SU-DHL-6 (cell line): ENCODE measurements around the gene TOR3A.

ENCODE experiments used
- H2AFZ ChIP-seq: fragments of 200-600 bp; sonication (generic); 2 replicates; pipeline ENCODE4 v1.6.1; 2014; ENCODE audit warnings: low read depth, mild to moderate bottlenecking, moderate library complexity, mixed read lengths, antibody characterized with exemption, low read length; ENCODE audit not compliant: severe bottlenecking
- H3F3A ChIP-seq: fragments of 200-600 bp; shearing (Covaris generic); 2 replicates; pipeline ENCODE4 v1.6.0; 2016; ENCODE audit warnings: antibody characterized with exemption, mild to moderate bottlenecking; ENCODE audit not compliant: insufficient read depth
- H3K27ac ChIP-seq: fragments of 200-600 bp; sonication (generic); 2 replicates; pipeline ENCODE4 v1.5.1; 2016; ENCODE audit warnings: low read depth, mild to moderate bottlenecking, low read length, moderate library complexity, mixed read lengths
- H3K27me3 ChIP-seq: fragments of 200-600 bp; sonication (generic), shearing (Covaris generic); 2 replicates; pipeline ENCODE4 v1.6.0; 2014; ENCODE audit warnings: mild to moderate bottlenecking, low read length
- H3K36me3 ChIP-seq: fragments of 200-600 bp; sonication (generic); 2 replicates; pipeline ENCODE4 v1.6.1; 2014; ENCODE audit warnings: mild to moderate bottlenecking, low read length, mixed read lengths
- H3K4me2 ChIP-seq: fragments of 300-600, 200-600 bp; shearing (Covaris generic), sonication (generic); 2 replicates; pipeline ENCODE4 v1.6.0; 2014; ENCODE audit warnings: low read length, low read depth, mild to moderate bottlenecking; ENCODE audit not compliant: poor library complexity, severe bottlenecking
- H3K4me3 ChIP-seq: fragments of 200-600 bp; sonication (generic); 2 replicates; pipeline ENCODE4 v1.5.1; 2014; ENCODE audit warnings: antibody characterized with exemption, low read length, mild to moderate bottlenecking, mixed read lengths; ENCODE audit not compliant: insufficient read depth, poor library complexity, severe bottlenecking
- H3K79me2 ChIP-seq: fragments of 200-600 bp; sonication (generic); 2 replicates; pipeline ENCODE4 v1.6.1; 2014; ENCODE audit warnings: mild to moderate bottlenecking, low read length, moderate library complexity; ENCODE audit not compliant: insufficient read depth
- H3K9ac ChIP-seq: fragments of 200-600 bp; sonication (generic); 2 replicates; pipeline ENCODE4 v1.7.0; 2014; ENCODE audit warnings: mild to moderate bottlenecking, low read length
- H3K9me2 ChIP-seq: fragments of 200-600 bp; sonication (generic); replicated peaks from 2 replicates; pipeline ENCODE4 v1.6.1; 2014; ENCODE audit warnings: low read length; ENCODE audit not compliant: insufficient read depth
- H3K9me3 ChIP-seq: fragments of 200-600 bp; sonication (generic); 2 replicates; pipeline ENCODE4 v1.6.1; 2014; ENCODE audit warnings: low read length, mixed read lengths; ENCODE audit not compliant: insufficient read depth
- H4K20me1 ChIP-seq: fragments of 200-600 bp; sonication (generic); 2 replicates; pipeline ENCODE4 v1.6.1; 2014; ENCODE audit warnings: low read depth, mild to moderate bottlenecking, antibody characterized with exemption, low read length, moderate library complexity, mixed read lengths
- EZH2phosphoT487 ChIP-seq: fragments of 200-600 bp; sonication (generic), shearing (Covaris generic); conservative IDR thresholded peaks from 2 replicates; pipeline ENCODE4 v1.6.1; 2018; ENCODE audit warnings: mild to moderate bottlenecking, antibody characterized with exemption, low read length, moderate library complexity, mixed read lengths
- TF ChIP-seq, protein P1 (sequence below): fragments of 200-600 bp; sonication (generic); IDR thresholded peaks from one replicate; pipeline ENCODE4 v1.5.1; 2017; ENCODE audit warnings: antibody characterized with exemption, mild to moderate bottlenecking, low read length, moderate library complexity; ENCODE audit not compliant: insufficient read depth, poor library complexity, severe bottlenecking

TOR3A gene

DNA sequence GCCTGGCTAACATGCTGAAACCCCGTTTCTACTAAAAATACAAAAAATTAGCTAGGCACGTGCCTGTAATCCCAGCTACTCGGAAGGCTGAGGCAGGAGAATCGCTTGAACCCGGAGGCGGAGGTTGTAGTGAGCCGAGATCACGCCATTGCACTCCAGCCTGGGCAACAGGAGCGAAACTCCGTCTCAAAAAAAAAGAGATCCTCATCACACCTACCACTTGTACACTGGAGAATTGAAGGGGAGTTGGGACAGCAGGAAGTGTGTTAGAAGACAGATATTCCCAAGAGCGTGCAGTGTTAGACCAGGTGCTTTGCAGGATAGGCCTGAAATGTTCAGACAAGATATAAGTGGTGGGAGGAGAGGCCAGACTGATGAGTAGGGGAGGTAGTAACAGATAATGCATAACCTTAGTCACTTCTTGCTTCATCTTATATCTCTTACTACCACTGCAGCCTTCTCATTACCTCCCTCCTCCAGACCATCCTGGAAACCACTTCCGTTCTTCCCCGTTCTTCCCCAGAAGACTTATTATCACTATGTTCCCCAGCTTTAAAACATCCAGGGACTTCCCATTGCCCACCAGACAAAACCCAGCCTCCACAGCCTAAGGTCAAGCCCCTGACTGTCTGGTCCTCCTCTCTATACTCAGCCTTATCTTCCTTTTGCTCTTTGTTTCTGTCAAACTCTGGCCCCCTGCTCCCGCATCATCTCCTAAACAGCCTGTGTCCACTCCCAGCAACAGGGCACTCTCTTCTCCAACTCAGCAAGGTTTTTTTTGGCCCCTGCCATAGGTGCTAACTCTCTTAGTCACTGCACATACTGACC, 34.8 kb upstream of the TOR3A start:
- Histone ChIP-seq H3K79me2 (no peaks in the 10 kb centered on the region), H3K4me2 (no peak overlapping the region), H4K20me1 (no peaks in the 10 kb centered on the region), H3K27me3 (no peaks in the 10 kb centered on the region), H3K36me3 (no peaks in the 10 kb centered on the region), H3F3A (no peaks in the 10 kb centered on the region), H3K27ac (no peak overlapping the region), H2AFZ (no peak overlapping the region), H3K9ac (no peak overlapping the region), H3K9me3 (no peaks in the 10 kb centered on the region), H3K4me3 (no peak overlapping the region), H3K9me2 (no peaks in the 10 kb centered on the region)
- TF ChIP-seq EZH2phosphoT487, result no peak
- TF ChIP-seq, protein P1, sequence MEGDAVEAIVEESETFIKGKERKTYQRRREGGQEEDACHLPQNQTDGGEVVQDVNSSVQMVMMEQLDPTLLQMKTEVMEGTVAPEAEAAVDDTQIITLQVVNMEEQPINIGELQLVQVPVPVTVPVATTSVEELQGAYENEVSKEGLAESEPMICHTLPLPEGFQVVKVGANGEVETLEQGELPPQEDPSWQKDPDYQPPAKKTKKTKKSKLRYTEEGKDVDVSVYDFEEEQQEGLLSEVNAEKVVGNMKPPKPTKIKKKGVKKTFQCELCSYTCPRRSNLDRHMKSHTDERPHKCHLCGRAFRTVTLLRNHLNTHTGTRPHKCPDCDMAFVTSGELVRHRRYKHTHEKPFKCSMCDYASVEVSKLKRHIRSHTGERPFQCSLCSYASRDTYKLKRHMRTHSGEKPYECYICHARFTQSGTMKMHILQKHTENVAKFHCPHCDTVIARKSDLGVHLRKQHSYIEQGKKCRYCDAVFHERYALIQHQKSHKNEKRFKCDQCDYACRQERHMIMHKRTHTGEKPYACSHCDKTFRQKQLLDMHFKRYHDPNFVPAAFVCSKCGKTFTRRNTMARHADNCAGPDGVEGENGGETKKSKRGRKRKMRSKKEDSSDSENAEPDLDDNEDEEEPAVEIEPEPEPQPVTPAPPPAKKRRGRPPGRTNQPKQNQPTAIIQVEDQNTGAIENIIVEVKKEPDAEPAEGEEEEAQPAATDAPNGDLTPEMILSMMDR, result no peak

DNA sequence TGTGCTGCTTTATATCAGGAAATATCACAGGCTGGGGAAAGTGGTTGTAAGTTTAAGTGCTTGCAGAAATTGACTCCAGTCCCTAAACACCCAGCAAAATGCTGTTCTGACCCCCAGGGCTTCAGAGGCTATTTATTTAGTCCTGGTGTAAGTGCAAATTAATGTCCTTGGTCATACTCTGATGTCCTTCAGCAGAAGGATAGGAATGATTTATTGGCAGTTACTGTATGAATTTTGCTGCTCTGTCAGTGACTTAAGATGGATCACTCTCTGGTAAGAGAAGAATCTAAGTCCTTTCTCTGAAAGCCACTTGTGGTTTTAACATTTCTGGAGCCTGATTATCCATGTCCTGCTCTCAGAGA, 34.3 kb upstream of the TOR3A start:
- no peaks in the 10 kb centered on the region for H3F3A ChIP-seq
- no peaks in the 10 kb centered on the region for H3K36me3 ChIP-seq

DNA sequence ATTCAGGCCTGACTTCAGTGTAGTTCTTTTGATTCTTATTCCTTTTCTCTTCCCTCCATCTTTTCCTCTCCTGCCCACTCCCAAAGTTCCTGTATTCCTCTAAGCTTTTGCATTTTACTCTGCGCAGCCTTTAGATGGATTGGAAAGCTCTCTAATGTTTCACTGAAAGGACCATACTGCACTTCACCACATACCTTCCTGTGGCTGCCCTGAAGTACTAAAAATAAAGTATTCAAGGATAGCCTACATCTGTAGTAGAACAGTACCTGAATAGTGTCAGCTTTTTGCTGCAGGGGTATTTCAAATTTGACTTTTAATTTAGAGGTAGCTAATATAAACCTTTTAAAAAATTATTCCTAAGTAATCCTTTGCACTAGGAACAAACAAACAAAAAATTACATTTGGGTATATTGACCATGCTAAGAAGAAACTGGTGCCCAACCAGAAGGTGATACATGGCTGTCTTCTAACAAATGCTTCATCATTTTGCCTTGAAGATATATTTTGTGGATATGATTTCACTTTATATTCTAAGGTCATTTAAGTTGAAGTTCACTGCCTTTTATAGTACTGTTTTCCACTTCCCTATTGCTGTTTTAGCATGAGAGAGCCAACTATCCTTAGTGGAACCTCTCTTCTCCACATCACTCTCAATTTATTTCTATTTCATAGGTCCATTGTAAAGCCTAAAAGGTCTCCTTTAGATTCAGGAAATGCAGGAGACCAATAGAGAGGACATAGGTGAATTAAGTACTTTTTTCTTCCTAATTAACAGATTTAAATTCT, 33.3 kb upstream of the TOR3A start:
- Histone ChIP-seq H3K9me3 (no peaks in the 10 kb centered on the region), H4K20me1 (no peaks in the 10 kb centered on the region), H3K4me3 (no peak overlapping the region), H3K27me3 (no peaks in the 10 kb centered on the region), H3F3A (no peaks in the 10 kb centered on the region), H3K9ac (no peak overlapping the region), H3K27ac (no peak overlapping the region), H2AFZ (no peak overlapping the region), H3K9me2 (no peaks in the 10 kb centered on the region), H3K79me2 (no peaks in the 10 kb centered on the region), H3K4me2 (no peak overlapping the region), H3K36me3 (no peaks in the 10 kb centered on the region)
- TF ChIP-seq EZH2phosphoT487, result no peak
- TF ChIP-seq, protein P1, result no peak

More for the DNA sequence above, 34.3 kb upstream of the TOR3A start:
- Histone ChIP-seq H3K79me2 (no peaks in the 10 kb centered on the region), H3K27ac (no peak overlapping the region), H3K9ac (no peak overlapping the region), H3K9me2 (no peaks in the 10 kb centered on the region), H3K4me3 (no peak overlapping the region), H2AFZ (no peak overlapping the region), H3K27me3 (no peaks in the 10 kb centered on the region), H3K9me3 (no peaks in the 10 kb centered on the region), H4K20me1 (no peaks in the 10 kb centered on the region), H3K4me2 (no peak overlapping the region)
- TF ChIP-seq, protein P1, result no peak
- no peak for TF ChIP-seq EZH2phosphoT487
